Hepatocyte (in vitro differentiated cells): ENCODE data around the gene RNF32. TPM values are rescaled to one million over a fixed set of nuclear protein-coding genes. Genes with fewer than 3 reads are reported as not detected.

Experiments
- DNase-seq: peaks from one replicate; pipeline ENCODE4 v3.0.0-alpha.2; 2016; ENCODE audit warnings: low spot score
- H2AFZ ChIP-seq: fragments of 200-600 bp; sonication (generic); 2 replicates; pipeline ENCODE4 v1.6.0; 2016; ENCODE audit warnings: antibody characterized with exemption, mild to moderate bottlenecking
- H3K27ac ChIP-seq: fragments of 200-600 bp; sonication (generic); 2 replicates; pipeline ENCODE4 v1.5.1; 2016; ENCODE audit warnings: mild to moderate bottlenecking
- H3K27me3 ChIP-seq: fragments of 200-600 bp; sonication (generic); 2 replicates; pipeline ENCODE4 v1.6.1; 2016
- H3K36me3 ChIP-seq: fragments of 200-600 bp; sonication (generic); replicated peaks from 2 replicates; pipeline ENCODE4 v1.5.1; 2016; ENCODE audit warnings: low read depth; ENCODE audit not compliant: insufficient read depth
- H3K4me1 ChIP-seq: fragments of 200-600 bp; sonication (generic); 2 replicates; pipeline ENCODE4 v1.5.1; 2016; ENCODE audit warnings: mild to moderate bottlenecking, moderate library complexity; ENCODE audit not compliant: insufficient read depth
- H3K4me2 ChIP-seq: fragments of 200-600 bp; sonication (generic); 2 replicates; pipeline ENCODE4 v1.6.0; 2016
- H3K4me3 ChIP-seq: fragments of 200-600 bp; sonication (generic); 2 replicates; pipeline ENCODE4 v1.5.1; 2016; ENCODE audit warnings: mild to moderate bottlenecking
- H3K79me2 ChIP-seq: fragments of 200-600 bp; sonication (generic); 2 replicates; pipeline ENCODE4 v1.6.0; 2017; ENCODE audit warnings: mild to moderate bottlenecking
- H3K9me2 ChIP-seq: fragments of 200-600 bp; sonication (generic); replicated peaks from 2 replicates; pipeline ENCODE4 v1.6.0; 2017; ENCODE audit warnings: mild to moderate bottlenecking; ENCODE audit not compliant: insufficient read depth
- H3K9me3 ChIP-seq: fragments of 200-600 bp; sonication (generic); 2 replicates; pipeline ENCODE4 v1.5.1; 2016; ENCODE audit warnings: low read depth, mild to moderate bottlenecking
- H4K20me1 ChIP-seq: fragments of 200-600 bp; sonication (generic); 2 replicates; pipeline ENCODE4 v1.6.0; 2016; ENCODE audit warnings: mild to moderate bottlenecking; ENCODE audit not compliant: insufficient read depth, poor library complexity, severe bottlenecking
- EZH2 ChIP-seq: fragments of 200-600 bp; sonication (generic); IDR thresholded peaks from 2 replicates; pipeline ENCODE4 v1.6.1; 2016; ENCODE audit warnings: antibody characterized with exemption, mild to moderate bottlenecking, borderline replicate concordance
- EZH2phosphoT487 ChIP-seq: fragments of 200-600 bp; sonication (generic); IDR thresholded peaks from one replicate; pipeline ENCODE4 v1.6.1; 2018; ENCODE audit warnings: antibody characterized with exemption, mild to moderate bottlenecking, low read depth, moderate library complexity; ENCODE audit not compliant: unreplicated experiment, severe bottlenecking
- WGBS: methylation state at CpG from one replicate; pipeline ENCODE4 v1.1.6; 2016; ENCODE audit warnings: low lambda C conversion rate; ENCODE audit errors: missing lambda C conversion rate; 5-methylcytosine and 5-hydroxymethylcytosine counted together
- polyA plus RNA-seq: library from polyadenylated mRNA; unstranded; fragments of >200 nt; fragmentation: Nextera tagmentation; extraction: Ambion mirVana; gene quantifications from 2 replicates; pipeline ENCODE4 v1.2.1, GENCODE V29; 2016
- total RNA-seq: library from RNA; depleted of rRNA; stranded (reverse); fragments of >200 nt; gene quantifications from 2 replicates; pipeline ENCODE4 v1.2.3, GENCODE V29; 2014
- TF ChIP-seq, protein P1 (sequence below): fragments of 200-600 bp; sonication (generic); IDR thresholded peaks from 2 replicates; pipeline ENCODE4 v1.5.1; 2016; ENCODE audit warnings: antibody characterized with exemption, mild to moderate bottlenecking; ENCODE audit not compliant: poor library complexity

Gene RNF32
- total and polyA plus RNA-seq, 2 experiments from 2014 or later: 1.4 to 2.9 TPM

DNA sequence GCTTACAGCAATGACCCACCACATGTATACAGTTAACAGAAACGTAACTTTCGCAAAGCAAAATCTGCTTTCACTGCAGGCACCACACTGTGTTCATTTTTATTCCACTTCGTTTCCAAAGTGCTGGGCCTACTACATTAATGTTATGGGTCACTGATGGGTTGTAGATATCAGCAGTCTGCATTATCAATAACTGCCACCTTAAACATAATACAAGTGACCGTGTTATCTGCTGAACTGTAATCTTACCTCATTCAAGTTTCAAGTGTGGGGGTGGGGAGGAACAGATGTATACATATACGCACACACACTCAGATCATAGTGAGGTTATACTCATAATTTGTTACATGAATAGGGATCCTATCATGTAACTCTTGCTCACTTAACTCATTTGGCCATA is 21.1 kb downstream of the RNF32 start:
- WGBS: 76% methylated on average over 5 of the region's 5 CpGs
- no peaks in the 10 kb centered on the region for H3K79me2 ChIP-seq
- no peak for DNase-seq
- no peaks in the 10 kb centered on the region for H3K27me3 ChIP-seq
- H3K36me3 ChIP-seq: no peaks in the 10 kb centered on the region
- no peak for TF ChIP-seq EZH2phosphoT487
- TF ChIP-seq EZH2: no peak
- TF ChIP-seq, protein P1, sequence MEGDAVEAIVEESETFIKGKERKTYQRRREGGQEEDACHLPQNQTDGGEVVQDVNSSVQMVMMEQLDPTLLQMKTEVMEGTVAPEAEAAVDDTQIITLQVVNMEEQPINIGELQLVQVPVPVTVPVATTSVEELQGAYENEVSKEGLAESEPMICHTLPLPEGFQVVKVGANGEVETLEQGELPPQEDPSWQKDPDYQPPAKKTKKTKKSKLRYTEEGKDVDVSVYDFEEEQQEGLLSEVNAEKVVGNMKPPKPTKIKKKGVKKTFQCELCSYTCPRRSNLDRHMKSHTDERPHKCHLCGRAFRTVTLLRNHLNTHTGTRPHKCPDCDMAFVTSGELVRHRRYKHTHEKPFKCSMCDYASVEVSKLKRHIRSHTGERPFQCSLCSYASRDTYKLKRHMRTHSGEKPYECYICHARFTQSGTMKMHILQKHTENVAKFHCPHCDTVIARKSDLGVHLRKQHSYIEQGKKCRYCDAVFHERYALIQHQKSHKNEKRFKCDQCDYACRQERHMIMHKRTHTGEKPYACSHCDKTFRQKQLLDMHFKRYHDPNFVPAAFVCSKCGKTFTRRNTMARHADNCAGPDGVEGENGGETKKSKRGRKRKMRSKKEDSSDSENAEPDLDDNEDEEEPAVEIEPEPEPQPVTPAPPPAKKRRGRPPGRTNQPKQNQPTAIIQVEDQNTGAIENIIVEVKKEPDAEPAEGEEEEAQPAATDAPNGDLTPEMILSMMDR: no peak
- H2AFZ ChIP-seq: no peak overlapping the region
- no peaks in the 10 kb centered on the region for H3K9me2 ChIP-seq
- H3K9me3 ChIP-seq: no peaks in the 10 kb centered on the region
- H3K27ac ChIP-seq: peak overlapping the region; percentile 96
- H3K4me1 ChIP-seq: peaks cover 14% of the 10 kb centered on the region
- no peak overlapping the region for H3K4me3 ChIP-seq
- H3K4me2 ChIP-seq: no peak overlapping the region
- no peaks in the 10 kb centered on the region for H4K20me1 ChIP-seq

DNA sequence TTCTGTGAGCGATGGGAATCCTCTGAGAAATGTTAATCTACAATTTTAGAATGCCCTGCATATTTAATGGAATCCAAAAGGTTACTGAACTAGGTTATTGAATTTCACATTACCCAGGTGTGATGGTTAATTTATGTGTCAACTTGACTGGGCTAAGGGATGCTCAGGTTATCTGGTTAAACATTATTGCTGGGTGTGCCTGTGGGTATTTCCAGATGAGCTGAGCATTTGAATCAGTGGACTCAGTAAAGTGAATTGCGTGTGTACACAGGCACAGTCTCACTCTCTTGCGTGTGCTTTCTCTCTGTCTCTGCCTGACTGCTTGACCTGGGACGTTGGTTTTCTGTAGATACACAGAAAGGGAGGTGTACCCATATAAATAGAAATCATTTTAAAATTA is 21.7 kb downstream of the RNF32 start:
- Histone ChIP-seq H4K20me1 (no peaks in the 10 kb centered on the region), H3K36me3 (no peaks in the 10 kb centered on the region), H3K4me3 (no peak overlapping the region), H3K4me2 (no peak overlapping the region), H3K4me1 (peaks cover 16% of the 10 kb centered on the region), H3K27ac (peak overlapping the region; percentile 96), H3K9me3 (no peaks in the 10 kb centered on the region), H3K79me2 (no peaks in the 10 kb centered on the region), H2AFZ (no peak overlapping the region), H3K27me3 (no peaks in the 10 kb centered on the region), H3K9me2 (no peaks in the 10 kb centered on the region)
- peak; percentile 42 for DNase-seq
- 69% methylated on average over 4 of the region's 4 CpGs for WGBS
- TF ChIP-seq EZH2phosphoT487 (no peak), EZH2 (no peak)
- TF ChIP-seq, protein P1: no peak

DNA sequence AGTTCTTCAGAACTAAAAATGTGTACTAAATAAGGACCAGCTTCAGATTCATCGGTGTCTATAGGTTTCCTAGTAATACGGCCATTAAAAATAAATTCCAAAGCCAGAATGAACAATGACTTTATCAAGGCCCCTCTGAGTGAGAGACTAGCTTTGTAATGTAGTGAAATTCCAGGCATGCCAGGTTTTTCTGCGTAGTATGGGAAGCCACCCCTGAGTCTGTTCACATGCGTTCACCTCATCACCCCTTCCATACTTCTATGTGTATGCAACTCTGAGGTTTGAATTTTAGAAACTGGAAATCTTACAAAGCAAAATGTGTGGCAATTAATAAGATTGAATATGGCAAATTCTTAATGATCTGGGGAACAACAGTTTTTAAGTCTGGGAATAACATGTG is 24.5 kb downstream of the RNF32 start:
- no peak overlapping the region for H3K4me3 ChIP-seq
- H3K27ac ChIP-seq: peak overlapping the region; percentile 96
- H3K4me2 ChIP-seq: no peak overlapping the region
- no peaks in the 10 kb centered on the region for H3K79me2 ChIP-seq
- H3K36me3 ChIP-seq: no peaks in the 10 kb centered on the region
- TF ChIP-seq, protein P1: no peak
- TF ChIP-seq EZH2phosphoT487 (no peak), EZH2 (no peak)
- no peaks in the 10 kb centered on the region for H3K27me3 ChIP-seq
- no peak for DNase-seq
- WGBS: 71% methylated on average over 4 of the region's 4 CpGs
- no peaks in the 10 kb centered on the region for H3K9me2 ChIP-seq
- no peaks in the 10 kb centered on the region for H4K20me1 ChIP-seq
- no peaks in the 10 kb centered on the region for H3K9me3 ChIP-seq
- H2AFZ ChIP-seq: no peak overlapping the region
- peaks cover 29% of the 10 kb centered on the region for H3K4me1 ChIP-seq
